ENCODE results near the gene GLIPR2. TPM values are rescaled to one million over a fixed set of nuclear protein-coding genes. Genes with fewer than 3 reads are reported as not detected.

The GLIPR2 gene
- total and polyA plus RNA-seq, 4 experiments from 2014 or later = 17.0 to 213 (median 79.5) TPM

GRCh38 chr9:36164372-36164771 lies 27.8 kb downstream of the GLIPR2 start:
- intact Hi-C loops (cut with micrococcal nuclease) = no loop called here
- no peaks in the 10 kb centered on the region for H3K9me3 ChIP-seq (ENCODE audit: control insufficient read depth in 1 of 2, low read length in 2 of 2)
- no peak overlapping the region for H3K4me3 Mint-ChIP-seq

DNA sequence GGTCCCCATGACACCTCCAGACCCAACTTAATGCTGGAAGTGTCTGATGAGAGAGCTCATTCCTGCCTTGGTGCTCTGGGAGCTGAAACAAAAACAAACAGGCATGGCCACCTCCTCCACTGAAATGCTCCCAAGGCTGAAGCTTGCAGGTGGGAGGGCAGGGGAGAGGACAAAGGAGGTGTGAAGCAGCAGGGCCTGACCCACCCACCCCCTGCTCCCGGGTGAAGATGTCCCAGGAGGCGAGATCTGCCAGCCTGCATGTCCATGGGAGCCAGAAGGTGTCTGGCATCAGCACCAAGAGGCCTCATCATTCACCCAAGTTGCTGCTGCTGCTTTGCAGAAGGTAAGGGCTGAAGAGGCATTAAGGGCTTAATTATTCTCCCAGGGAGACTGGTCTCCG lies 28.5 kb downstream of the GLIPR2 start:
- POLR2A ChIA-PET (ENCODE audit: partially characterized antibody) = interaction anchor here (1.7 to 5.5 kb wide), 6 partner anchors 13 to 63 kb away, joined by 4 to 44 read pairs (median 22); partner anchors contain the start of gene GLIPR2
- H3K4me1 ChIP-seq (ENCODE audit: insufficient read depth, low read length) = peaks cover 12% of the 10 kb centered on the region
- intact Hi-C loops (cut with micrococcal nuclease) = loop anchor here (5.0 kb wide), 1 partner anchor 143 kb away; no protein-coding TSS in a partner anchor

More at GRCh38 chr9:36164372-36164771, 27.8 kb downstream of the GLIPR2 start:
- Mint-ChIP-seq H3K27me3 (no peaks in the 10 kb centered on the region), H3K4me1 (peaks cover 13 to 33% (median 22%) of the 10 kb centered on the region in 4 donors), H3K9me3 (no peaks in the 10 kb centered on the region), H3K36me3 (peaks cover 2 to 26% of the 10 kb centered on the region in 2 donors), H3K27ac (peak overlapping the region in 6 of 7 donors; percentile 30 to 80 (median 46))
- DNase-seq = no peak
- Histone ChIP-seq H3K4me1 (ENCODE audit: insufficient read depth, low read length) (peaks cover 12% of the 10 kb centered on the region), H3K4me3 (ENCODE audit: low read length in 2 of 2) (no peak overlapping the region), H3K36me3 (ENCODE audit: insufficient read depth, low read length) (peaks cover 3% of the 10 kb centered on the region), H3K27me3 (ENCODE audit: insufficient read depth, low read length) (no peaks in the 10 kb centered on the region), H3K27ac (ENCODE audit: low read depth, low read length) (no peak overlapping the region)
- CTCF ChIA-PET (ENCODE audit: partially characterized antibody) = interaction anchor here (0.7 to 20.1 kb wide), 14 partner anchors 8 to 71 kb away, joined by 3 to 648 read pairs (median 5); partner anchors contain the start of genes CLTA and GLIPR2
- POLR2A ChIA-PET (ENCODE audit: partially characterized antibody) = interaction anchor here (1.7 to 5.5 kb wide), 6 partner anchors 13 to 63 kb away, joined by 4 to 44 read pairs (median 22); partner anchors contain the start of gene GLIPR2

GRCh38 chr9:36165826-36166167 lies 29.3 kb downstream of the GLIPR2 start:
- Histone ChIP-seq H3K27ac (ENCODE audit: low read depth, low read length) (no peak overlapping the region), H3K27me3 (ENCODE audit: insufficient read depth, low read length) (no peaks in the 10 kb centered on the region), H3K4me3 (ENCODE audit: low read length in 2 of 2) (peak overlapping the region in 1 of 2 donors; percentile 57), H3K4me1 (ENCODE audit: insufficient read depth, low read length) (peaks cover 12% of the 10 kb centered on the region), H3K9me3 (ENCODE audit: control insufficient read depth in 1 of 2, low read length in 2 of 2) (no peaks in the 10 kb centered on the region), H3K36me3 (ENCODE audit: insufficient read depth, low read length) (peaks cover 3% of the 10 kb centered on the region)
- Mint-ChIP-seq H3K36me3 (peaks cover 0 to 20% of the 10 kb centered on the region in 2 donors), H3K4me1 (peaks cover 11 to 28% (median 19%) of the 10 kb centered on the region in 4 donors), H3K4me3 (peak overlapping the region in 6 of 8 donors; percentile 29 to 67 (median 48)), H3K27me3 (no peaks in the 10 kb centered on the region), H3K27ac (peak overlapping the region in 1 of 7 donors; percentile 51), H3K9me3 (no peaks in the 10 kb centered on the region)
- no peak for DNase-seq
- POLR2A ChIA-PET (ENCODE audit: partially characterized antibody) = interaction anchor here (1.7 to 5.5 kb wide), 7 partner anchors 14 to 67 kb away, joined by 5 to 44 read pairs (median 20); partner anchors contain the start of gene GLIPR2
- CTCF ChIA-PET (ENCODE audit: partially characterized antibody) = interaction anchor here (0.7 to 20.1 kb wide), 19 partner anchors 9 to 182 kb away, joined by 3 to 648 read pairs (median 8); partner anchors contain the start of genes CLTA and GLIPR2
- intact Hi-C loops (cut with micrococcal nuclease) = loop anchor here (1.0 to 5.0 kb wide), 5 partner anchors 13 to 157 kb away; partner anchors contain the start of gene GLIPR2

More for the DNA sequence above, 28.5 kb downstream of the GLIPR2 start:
- Mint-ChIP-seq H3K4me3 (peak overlapping the region in 7 of 8 donors; percentile 15 to 65 (median 45)), H3K9me3 (no peaks in the 10 kb centered on the region), H3K27ac (peak overlapping the region in 3 of 7 donors; percentile 52 to 68 (median 59)), H3K27me3 (no peaks in the 10 kb centered on the region), H3K4me1 (peaks cover 11 to 33% (median 21%) of the 10 kb centered on the region in 4 donors), H3K36me3 (peaks cover 0 to 24% of the 10 kb centered on the region in 2 donors)
- Histone ChIP-seq H3K4me3 (ENCODE audit: low read length in 2 of 2) (no peak overlapping the region), H3K27me3 (ENCODE audit: insufficient read depth, low read length) (no peaks in the 10 kb centered on the region), H3K27ac (ENCODE audit: low read depth, low read length) (no peak overlapping the region), H3K9me3 (ENCODE audit: control insufficient read depth in 1 of 2, low read length in 2 of 2) (no peaks in the 10 kb centered on the region), H3K36me3 (ENCODE audit: insufficient read depth, low read length) (peaks cover 3% of the 10 kb centered on the region)
- CTCF ChIA-PET (ENCODE audit: partially characterized antibody) = interaction anchor here (0.7 to 20.1 kb wide), 12 partner anchors 13 to 181 kb away, joined by 3 to 648 read pairs (median 8); partner anchors contain the start of genes CLTA and GLIPR2
- DNase-seq = no peak

GRCh38 chr9:36166168-36166927 lies 29.8 kb downstream of the GLIPR2 start:
- Mint-ChIP-seq H3K27me3 (no peaks in the 10 kb centered on the region), H3K36me3 (peaks cover 0 to 15% of the 10 kb centered on the region in 2 donors), H3K4me1 (peaks cover 10 to 27% (median 14%) of the 10 kb centered on the region in 4 donors), H3K9me3 (no peaks in the 10 kb centered on the region), H3K27ac (peak overlapping the region; percentile 35 to 78 (median 60)), H3K4me3 (peak overlapping the region; percentile 67 to 84 (median 78))
- Histone ChIP-seq H3K4me3 (ENCODE audit: low read length in 2 of 2) (peak overlapping the region in 1 of 2 donors; percentile 57), H3K9me3 (ENCODE audit: control insufficient read depth in 1 of 2, low read length in 2 of 2) (no peaks in the 10 kb centered on the region), H3K36me3 (ENCODE audit: insufficient read depth, low read length) (peaks cover 3% of the 10 kb centered on the region), H3K27ac (ENCODE audit: low read depth, low read length) (no peak overlapping the region), H3K27me3 (ENCODE audit: insufficient read depth, low read length) (no peaks in the 10 kb centered on the region), H3K4me1 (ENCODE audit: insufficient read depth, low read length) (peaks cover 12% of the 10 kb centered on the region)
- CTCF ChIA-PET (ENCODE audit: partially characterized antibody) = interaction anchor here (0.7 to 20.1 kb wide), 30 partner anchors 9 to 273 kb away, joined by 3 to 648 read pairs (median 6); partner anchors contain the start of genes CLTA and GLIPR2
- intact Hi-C loops (cut with micrococcal nuclease) = loop anchor here (1.0 to 5.0 kb wide), 5 partner anchors 14 to 158 kb away; partner anchors contain the start of gene GLIPR2
- POLR2A ChIA-PET (ENCODE audit: partially characterized antibody) = interaction anchor here (0.7 to 5.5 kb wide), 10 partner anchors 8 to 68 kb away, joined by 3 to 44 read pairs (median 10); partner anchors contain the start of genes CLTA and GLIPR2
- DNase-seq = peak; percentile 76 to 86 (median 79)

DNA sequence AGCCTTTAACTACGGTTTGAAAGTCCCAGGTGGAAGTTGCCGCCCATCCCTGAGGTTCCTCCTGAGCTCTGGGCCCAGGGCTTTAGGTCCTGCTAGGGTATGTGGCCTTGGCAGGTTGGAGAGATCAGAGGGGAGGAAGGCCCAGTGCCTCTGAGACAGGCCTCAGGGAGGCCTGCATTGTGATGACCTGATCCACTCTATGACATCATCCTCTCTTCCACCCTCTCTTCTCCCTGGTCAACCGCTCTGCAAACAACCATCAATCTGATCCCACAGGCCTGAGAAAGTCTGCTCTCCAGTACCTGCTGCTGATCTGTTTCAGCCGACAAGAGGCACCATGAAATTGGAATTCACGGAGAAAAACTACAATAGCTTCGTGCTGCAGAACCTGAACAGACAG lies 32.6 kb downstream of the GLIPR2 start, which contains the start of gene CCIN:
Gene CCIN (plus strand): TSS at position 223 of the 400 bp plus-strand sequence. CDS start 115 bp downstream, at position 338.
- Mint-ChIP-seq H3K4me3 (peak within 1 kb of the TSS in 2 of 8 donors; percentile 28 to 62), H3K9me3 (no peaks in the 10 kb centered on the region), H3K4me1 (peaks cover 5 to 22% (median 9%) of the 10 kb centered on the region in 4 donors), H3K27me3 (no peaks in the 10 kb centered on the region), H3K36me3 (no peaks in the 10 kb centered on the region), H3K27ac (peak within 1 kb of the TSS in 2 of 7 donors; percentile 22 to 62)
- no peaks in the 10 kb centered on the region for H3K27me3 ChIP-seq (ENCODE audit: insufficient read depth, low read length)
- H3K27ac ChIP-seq (ENCODE audit: low read depth, low read length) = no peak within 1 kb of the TSS
- H3K9me3 ChIP-seq (ENCODE audit: control insufficient read depth in 1 of 2, low read length in 2 of 2) = no peaks in the 10 kb centered on the region
- H3K4me3 ChIP-seq (ENCODE audit: low read length in 2 of 2) = no peak within 1 kb of the TSS
- ChIA-PET POLR2A (ENCODE audit: partially characterized antibody) (interaction anchor here (0.6 to 5.5 kb wide), 2 partner anchors 21 to 68 kb away, joined by 3 to 44 read pairs; partner anchors contain the start of gene CLTA), CTCF (ENCODE audit: partially characterized antibody) (interaction anchor here (1.1 to 20.1 kb wide), 7 partner anchors 9 to 67 kb away, joined by 3 to 648 read pairs (median 35); partner anchors contain the start of genes CLTA and GLIPR2)
- no peak for DNase-seq
- peaks cover 12% of the 10 kb centered on the region for H3K4me1 ChIP-seq (ENCODE audit: insufficient read depth, low read length)
- intact Hi-C loops (cut with micrococcal nuclease) = loop anchor here (5.0 kb wide), 1 partner anchor 147 kb away; no protein-coding TSS in a partner anchor
- no peaks in the 10 kb centered on the region for H3K36me3 ChIP-seq (ENCODE audit: insufficient read depth, low read length)

DNA sequence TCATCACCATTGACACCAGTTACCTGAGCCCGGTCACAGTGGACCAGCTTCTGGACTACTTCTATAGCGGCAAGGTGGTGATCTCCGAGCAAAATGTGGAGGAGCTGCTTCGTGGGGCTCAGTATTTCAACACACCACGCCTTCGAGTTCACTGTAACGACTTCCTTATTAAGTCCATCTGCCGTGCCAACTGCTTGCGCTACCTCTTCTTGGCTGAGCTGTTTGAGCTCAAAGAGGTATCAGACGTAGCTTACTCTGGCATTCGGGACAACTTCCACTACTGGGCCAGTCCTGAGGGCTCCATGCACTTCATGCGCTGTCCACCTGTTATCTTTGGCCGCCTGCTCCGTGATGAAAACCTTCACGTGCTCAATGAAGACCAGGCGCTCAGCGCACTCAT lies 33.2 kb downstream of the GLIPR2 start:
- Mint-ChIP-seq H3K4me1 (peaks cover 5 to 19% (median 9%) of the 10 kb centered on the region in 4 donors), H3K27ac (no peak overlapping the region), H3K36me3 (no peaks in the 10 kb centered on the region), H3K4me3 (no peak overlapping the region), H3K27me3 (no peaks in the 10 kb centered on the region), H3K9me3 (no peaks in the 10 kb centered on the region)
- CTCF ChIA-PET (ENCODE audit: partially characterized antibody) = interaction anchor here (1.1 to 20.1 kb wide), 5 partner anchors 10 to 68 kb away, joined by 3 to 648 read pairs (median 4); partner anchors contain the start of gene CLTA
- no peak for DNase-seq
- no peaks in the 10 kb centered on the region for H3K36me3 ChIP-seq (ENCODE audit: insufficient read depth, low read length)
- no peak overlapping the region for H3K27ac ChIP-seq (ENCODE audit: low read depth, low read length)
- H3K4me1 ChIP-seq (ENCODE audit: insufficient read depth, low read length) = peaks cover 10% of the 10 kb centered on the region
- no peaks in the 10 kb centered on the region for H3K9me3 ChIP-seq (ENCODE audit: control insufficient read depth in 1 of 2, low read length in 2 of 2)
- no peaks in the 10 kb centered on the region for H3K27me3 ChIP-seq (ENCODE audit: insufficient read depth, low read length)
- intact Hi-C loops (cut with micrococcal nuclease) = loop anchor here (5.0 kb wide), 1 partner anchor 147 kb away; no protein-coding TSS in a partner anchor
- POLR2A ChIA-PET (ENCODE audit: partially characterized antibody) = no interaction called here
- H3K4me3 ChIP-seq (ENCODE audit: low read length in 2 of 2) = no peak overlapping the region

All from CD4-positive, alpha-beta memory T cell (primary cell).